ENCODE measurements around the gene MOB3A. TPM values are rescaled to one million over a fixed set of nuclear protein-coding genes. Genes with fewer than 3 reads are reported as not detected.

The MOB3A gene
- polyA plus RNA-seq, 1 donor: 20.8 TPM

DNA sequence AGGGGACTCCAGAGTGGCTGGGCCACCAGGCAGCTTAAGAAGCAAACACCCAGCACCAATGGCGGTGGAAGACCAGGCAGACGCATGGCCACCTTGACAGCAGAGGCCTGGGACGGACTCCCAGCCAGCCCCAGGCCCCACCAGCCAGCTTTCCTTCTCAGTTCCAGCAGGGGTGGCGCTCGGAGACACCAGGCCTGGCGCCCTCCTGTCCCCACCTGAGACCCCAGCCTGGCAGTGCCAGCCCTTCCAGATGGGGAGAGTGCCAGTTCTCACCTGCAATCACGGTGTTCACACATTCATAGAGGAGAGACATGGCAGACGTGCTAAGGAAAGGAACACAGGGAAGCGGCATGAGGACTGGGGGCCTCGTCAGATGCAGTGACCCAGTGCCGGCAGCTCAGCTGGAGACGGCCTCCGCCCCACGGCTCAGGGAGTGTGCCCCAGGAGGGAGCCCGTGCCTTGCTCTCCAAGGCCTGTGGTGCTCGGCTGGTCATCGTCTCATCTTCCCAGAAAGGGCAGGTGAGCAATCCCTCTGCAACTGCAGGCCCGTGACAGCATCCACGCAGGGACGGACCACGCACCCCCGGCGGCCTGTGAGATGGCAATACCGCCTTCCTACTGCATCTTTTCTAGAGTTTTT is 30.9 kb upstream of the MOB3A start:
- H3K9me3 ChIP-seq (ENCODE audit: control insufficient read depth, low read depth, low read length): no peaks in the 10 kb centered on the region
- peaks cover 78% of the 10 kb centered on the region for H3K36me3 ChIP-seq (ENCODE audit: control insufficient read depth, insufficient read depth, low read length)
- no peak for DNase-seq
- no CpG with 5 or more reads among the region's 24 CpGs for WGBS (ENCODE audit: insufficient coverage, low lambda C conversion rate)
- no peak overlapping the region for H3K27ac ChIP-seq (ENCODE audit: low read length)
- H3K4me3 ChIP-seq (ENCODE audit: low read length): no peak overlapping the region
- no peaks in the 10 kb centered on the region for H3K27me3 ChIP-seq (ENCODE audit: control insufficient read depth, insufficient read depth, low read length)
- H3K4me1 ChIP-seq (ENCODE audit: control insufficient read depth, insufficient read depth, low read length): no peaks in the 10 kb centered on the region

DNA sequence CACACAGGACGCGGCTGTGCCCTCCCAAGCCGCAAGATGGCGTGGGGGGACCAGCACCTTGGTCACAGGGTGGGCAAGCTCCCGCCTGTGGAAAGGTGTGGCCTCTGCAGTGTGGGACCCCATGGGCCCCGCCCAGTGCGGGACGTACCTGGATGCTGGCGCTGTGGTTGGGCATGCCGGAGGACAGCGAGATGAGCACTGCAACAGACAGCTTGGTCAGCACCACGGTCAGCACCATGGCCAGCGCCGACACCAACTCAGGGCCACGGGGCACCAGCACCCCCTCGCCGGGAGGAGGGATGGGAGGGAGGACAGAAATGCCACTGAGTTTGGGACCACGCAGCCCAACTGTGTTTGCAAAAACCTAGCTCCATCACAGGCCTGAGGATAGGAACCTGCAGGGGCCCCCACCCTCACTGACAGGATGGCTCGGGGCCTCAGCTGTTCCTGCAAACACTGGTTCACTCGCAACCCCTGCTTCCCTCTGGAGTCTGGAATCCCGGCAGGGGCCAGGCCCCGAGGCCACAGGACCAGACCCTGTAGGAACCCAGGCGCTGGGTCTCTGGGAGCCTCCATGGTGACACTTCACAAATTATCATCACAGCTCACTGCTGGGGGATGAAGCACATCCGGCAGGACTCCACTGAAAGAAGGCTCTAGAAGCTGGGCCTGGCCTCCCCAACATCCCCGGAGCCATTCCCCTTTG is 27.7 kb upstream of the MOB3A start:
- DNase-seq: no peak
- Histone ChIP-seq H3K4me1 (ENCODE audit: control insufficient read depth, insufficient read depth, low read length) (no peaks in the 10 kb centered on the region), H3K36me3 (ENCODE audit: control insufficient read depth, insufficient read depth, low read length) (peaks cover 77% of the 10 kb centered on the region), H3K9me3 (ENCODE audit: control insufficient read depth, low read depth, low read length) (peaks cover 4% of the 10 kb centered on the region), H3K27me3 (ENCODE audit: control insufficient read depth, insufficient read depth, low read length) (no peaks in the 10 kb centered on the region), H3K4me3 (ENCODE audit: low read length) (no peak overlapping the region), H3K27ac (ENCODE audit: low read length) (no peak overlapping the region)
- WGBS (ENCODE audit: insufficient coverage, low lambda C conversion rate): no CpG with 5 or more reads among the region's 25 CpGs

DNA sequence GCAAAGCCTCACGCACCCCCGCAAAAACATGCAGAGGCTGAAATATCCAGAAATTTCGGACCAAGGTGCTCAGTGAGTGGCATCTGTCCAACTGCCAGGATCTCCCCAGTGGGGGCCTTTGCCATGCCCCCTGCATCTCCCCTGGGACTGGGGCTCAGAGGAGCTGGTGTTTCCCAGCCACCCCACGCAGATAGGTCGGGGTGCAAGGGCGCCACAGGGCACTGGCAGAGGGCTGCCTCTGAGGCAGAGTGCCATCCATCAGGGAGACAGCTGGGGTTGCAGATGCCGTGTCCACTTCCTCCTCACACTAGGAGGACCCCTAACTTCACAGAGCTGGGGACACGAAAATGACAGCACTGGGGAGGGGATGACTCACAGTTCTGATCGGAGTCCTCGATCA is 26.9 kb upstream of the MOB3A start:
- Histone ChIP-seq H3K4me3 (ENCODE audit: low read length) (no peak overlapping the region), H3K36me3 (ENCODE audit: control insufficient read depth, insufficient read depth, low read length) (peaks cover 83% of the 10 kb centered on the region), H3K27me3 (ENCODE audit: control insufficient read depth, insufficient read depth, low read length) (no peaks in the 10 kb centered on the region), H3K27ac (ENCODE audit: low read length) (no peak overlapping the region), H3K4me1 (ENCODE audit: control insufficient read depth, insufficient read depth, low read length) (no peaks in the 10 kb centered on the region), H3K9me3 (ENCODE audit: control insufficient read depth, low read depth, low read length) (peaks cover 4% of the 10 kb centered on the region)
- no peak for DNase-seq
- no CpG with 5 or more reads among the region's 10 CpGs for WGBS (ENCODE audit: insufficient coverage, low lambda C conversion rate)

DNA sequence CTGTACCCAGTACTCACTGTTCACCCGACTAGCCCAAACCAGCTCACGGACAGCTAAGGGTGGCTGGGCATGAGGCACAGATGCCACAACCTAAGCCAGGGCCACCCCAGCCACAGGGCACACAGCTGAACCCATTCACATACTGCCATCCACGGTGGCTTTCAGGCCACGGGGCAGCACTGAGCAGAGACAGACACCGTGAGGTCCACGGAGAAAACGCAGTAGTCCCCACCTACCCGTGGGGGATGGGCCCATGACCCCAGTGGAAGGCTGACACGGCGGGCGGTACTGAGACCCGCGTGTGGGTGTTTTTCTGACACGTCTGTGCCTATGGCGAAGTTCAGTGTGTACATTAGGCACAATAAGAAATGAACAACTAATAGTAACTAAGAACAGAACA is 26.1 kb upstream of the MOB3A start:
- no CpG with 5 or more reads among the region's 15 CpGs for WGBS (ENCODE audit: insufficient coverage, low lambda C conversion rate)
- no peaks in the 10 kb centered on the region for H3K4me1 ChIP-seq (ENCODE audit: control insufficient read depth, insufficient read depth, low read length)
- peaks cover 4% of the 10 kb centered on the region for H3K9me3 ChIP-seq (ENCODE audit: control insufficient read depth, low read depth, low read length)
- H3K4me3 ChIP-seq (ENCODE audit: low read length): no peak overlapping the region
- H3K27ac ChIP-seq (ENCODE audit: low read length): no peak overlapping the region
- DNase-seq: no peak
- H3K27me3 ChIP-seq (ENCODE audit: control insufficient read depth, insufficient read depth, low read length): no peaks in the 10 kb centered on the region
- peaks cover 85% of the 10 kb centered on the region for H3K36me3 ChIP-seq (ENCODE audit: control insufficient read depth, insufficient read depth, low read length)

DNA sequence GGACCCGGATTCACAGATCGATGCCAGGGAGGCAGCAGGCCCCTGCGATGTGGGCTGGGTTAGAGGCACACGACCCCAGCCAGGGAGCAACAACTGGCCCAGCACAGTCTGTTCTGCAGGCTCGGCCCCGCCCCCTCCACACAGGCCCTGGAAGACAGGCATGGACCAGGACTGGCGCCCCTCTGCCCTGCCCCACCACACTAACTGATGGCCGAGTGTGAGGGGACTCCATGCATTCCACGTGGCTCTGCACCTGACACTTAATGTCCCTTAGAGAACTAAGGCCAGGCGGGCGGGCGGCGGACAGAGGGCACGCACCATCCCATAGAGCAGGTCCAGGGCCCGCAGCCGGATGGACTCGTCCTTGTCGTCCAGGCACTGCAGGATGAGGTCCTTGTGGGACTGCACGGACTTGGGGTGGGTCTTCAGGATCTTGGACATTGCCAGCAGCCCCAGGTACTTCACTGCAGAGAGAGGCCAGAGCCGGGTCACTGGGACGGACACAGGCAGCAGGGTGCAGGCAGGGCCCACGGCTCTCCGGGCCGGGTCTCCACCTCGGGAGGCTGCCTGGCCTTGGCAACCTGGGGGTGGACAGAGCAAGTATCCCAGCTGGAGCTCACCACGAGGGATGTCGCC is 25.4 kb upstream of the MOB3A start:
- no peaks in the 10 kb centered on the region for H3K4me1 ChIP-seq (ENCODE audit: control insufficient read depth, insufficient read depth, low read length)
- H3K27ac ChIP-seq (ENCODE audit: low read length): no peak overlapping the region
- H3K9me3 ChIP-seq (ENCODE audit: control insufficient read depth, low read depth, low read length): peaks cover 4% of the 10 kb centered on the region
- peaks cover 85% of the 10 kb centered on the region for H3K36me3 ChIP-seq (ENCODE audit: control insufficient read depth, insufficient read depth, low read length)
- no peak overlapping the region for H3K4me3 ChIP-seq (ENCODE audit: low read length)
- no peak for DNase-seq
- H3K27me3 ChIP-seq (ENCODE audit: control insufficient read depth, insufficient read depth, low read length): no peaks in the 10 kb centered on the region
- WGBS (ENCODE audit: insufficient coverage, low lambda C conversion rate): no CpG with 5 or more reads among the region's 27 CpGs

DNA sequence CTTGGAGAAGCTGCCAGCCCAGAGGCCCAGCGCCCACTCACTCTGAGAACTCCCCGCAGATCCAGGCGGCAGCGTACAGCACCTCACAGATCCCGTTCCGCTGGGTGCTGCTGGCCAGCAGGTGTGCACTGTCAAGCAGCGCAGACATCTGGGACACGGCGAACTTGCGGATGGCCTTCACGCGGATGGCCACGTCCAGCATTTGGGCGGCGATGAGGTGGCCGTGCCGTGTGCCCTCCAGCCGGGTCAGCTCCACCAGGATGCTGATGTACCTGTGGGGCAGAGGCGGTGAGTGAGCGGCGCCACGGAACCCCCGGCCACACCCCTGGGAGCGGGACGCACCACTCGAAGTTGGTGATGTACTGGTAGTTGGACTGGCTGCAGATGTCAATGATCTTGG is 24.7 kb upstream of the MOB3A start:
- peaks cover 88% of the 10 kb centered on the region for H3K36me3 ChIP-seq (ENCODE audit: control insufficient read depth, insufficient read depth, low read length)
- no peaks in the 10 kb centered on the region for H3K4me1 ChIP-seq (ENCODE audit: control insufficient read depth, insufficient read depth, low read length)
- H3K9me3 ChIP-seq (ENCODE audit: control insufficient read depth, low read depth, low read length): peaks cover 4% of the 10 kb centered on the region
- H3K27me3 ChIP-seq (ENCODE audit: control insufficient read depth, insufficient read depth, low read length): no peaks in the 10 kb centered on the region
- no CpG with 5 or more reads among the region's 26 CpGs for WGBS (ENCODE audit: insufficient coverage, low lambda C conversion rate)
- no peak for DNase-seq
- no peak overlapping the region for H3K4me3 ChIP-seq (ENCODE audit: low read length)
- no peak overlapping the region for H3K27ac ChIP-seq (ENCODE audit: low read length)

DNA sequence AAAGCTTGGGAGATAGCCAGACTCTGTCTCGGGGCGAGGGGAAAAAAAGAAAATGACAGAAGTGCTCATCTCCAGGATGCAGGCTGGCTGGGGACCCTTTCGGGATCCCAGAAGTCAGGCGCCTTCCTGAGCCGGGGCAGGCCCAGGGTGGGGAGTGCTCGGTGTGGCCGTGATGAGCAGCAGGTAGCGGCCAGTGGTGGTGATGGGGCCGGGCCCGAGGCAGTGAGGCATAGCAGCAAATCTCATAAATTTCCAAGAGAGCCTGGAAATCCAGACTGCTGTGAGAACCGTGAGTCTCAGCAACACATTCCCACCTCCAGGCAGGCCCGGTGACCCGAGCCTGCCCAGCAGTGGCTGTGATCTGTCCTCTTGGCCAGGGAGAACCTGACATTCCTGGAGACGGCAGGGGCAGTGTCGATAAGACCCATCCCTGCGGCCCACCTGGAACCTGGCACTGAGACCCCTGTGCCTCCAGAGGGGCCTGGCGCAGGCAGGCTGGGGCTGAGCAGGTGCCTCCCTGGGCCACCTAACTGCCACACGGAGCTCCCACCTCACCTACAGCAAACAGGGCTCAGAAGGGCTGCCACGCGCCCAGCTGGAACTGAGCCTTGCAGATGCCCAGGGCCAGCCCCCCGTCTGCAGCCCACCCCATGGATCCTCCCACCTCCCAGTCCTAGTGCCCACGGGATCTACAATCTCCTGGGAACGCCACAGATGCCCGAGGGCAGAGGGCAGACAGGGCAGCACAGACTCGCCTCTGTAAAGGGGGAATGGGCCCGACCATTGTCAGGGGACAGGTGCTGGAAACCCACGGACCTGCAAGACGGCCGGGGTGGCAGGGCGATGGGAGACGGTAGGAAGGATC is 24.0 kb upstream of the MOB3A start:
- H3K9me3 ChIP-seq (ENCODE audit: control insufficient read depth, low read depth, low read length): peaks cover 4% of the 10 kb centered on the region
- H3K4me3 ChIP-seq (ENCODE audit: low read length): no peak overlapping the region
- H3K36me3 ChIP-seq (ENCODE audit: control insufficient read depth, insufficient read depth, low read length): peaks cover 90% of the 10 kb centered on the region
- H3K4me1 ChIP-seq (ENCODE audit: control insufficient read depth, insufficient read depth, low read length): no peaks in the 10 kb centered on the region
- WGBS (ENCODE audit: insufficient coverage, low lambda C conversion rate): no CpG with 5 or more reads among the region's 31 CpGs
- DNase-seq: no peak
- H3K27ac ChIP-seq (ENCODE audit: low read length): no peak overlapping the region
- H3K27me3 ChIP-seq (ENCODE audit: control insufficient read depth, insufficient read depth, low read length): no peaks in the 10 kb centered on the region

DNA sequence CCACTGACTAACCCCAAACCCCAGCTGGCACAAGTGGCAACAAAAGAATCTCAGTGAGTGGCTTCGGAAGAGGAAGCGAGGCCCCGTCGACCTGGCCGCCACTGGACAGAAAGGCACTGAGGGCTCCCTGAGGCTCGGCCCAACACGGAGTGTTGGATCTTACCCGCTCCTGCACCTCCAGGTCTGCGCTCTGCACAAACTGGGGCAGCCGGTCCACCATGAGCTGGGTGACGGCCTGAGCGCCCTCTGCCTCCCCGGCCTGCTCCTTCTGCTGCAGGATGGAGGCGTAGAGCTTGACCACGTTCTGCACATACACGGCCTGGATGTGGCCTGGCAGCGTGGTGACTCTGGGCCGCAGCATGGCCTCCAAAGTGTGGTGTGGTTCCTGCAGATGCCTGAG is 22.3 kb upstream of the MOB3A start:
- Histone ChIP-seq H3K36me3 (ENCODE audit: control insufficient read depth, insufficient read depth, low read length) (peaks cover 94% of the 10 kb centered on the region), H3K4me1 (ENCODE audit: control insufficient read depth, insufficient read depth, low read length) (no peaks in the 10 kb centered on the region), H3K27ac (ENCODE audit: low read length) (no peak overlapping the region), H3K9me3 (ENCODE audit: control insufficient read depth, low read depth, low read length) (peaks cover 4% of the 10 kb centered on the region), H3K4me3 (ENCODE audit: low read length) (no peak overlapping the region), H3K27me3 (ENCODE audit: control insufficient read depth, insufficient read depth, low read length) (no peaks in the 10 kb centered on the region)
- no peak for DNase-seq
- no CpG with 5 or more reads among the region's 18 CpGs for WGBS (ENCODE audit: insufficient coverage, low lambda C conversion rate)

DNA sequence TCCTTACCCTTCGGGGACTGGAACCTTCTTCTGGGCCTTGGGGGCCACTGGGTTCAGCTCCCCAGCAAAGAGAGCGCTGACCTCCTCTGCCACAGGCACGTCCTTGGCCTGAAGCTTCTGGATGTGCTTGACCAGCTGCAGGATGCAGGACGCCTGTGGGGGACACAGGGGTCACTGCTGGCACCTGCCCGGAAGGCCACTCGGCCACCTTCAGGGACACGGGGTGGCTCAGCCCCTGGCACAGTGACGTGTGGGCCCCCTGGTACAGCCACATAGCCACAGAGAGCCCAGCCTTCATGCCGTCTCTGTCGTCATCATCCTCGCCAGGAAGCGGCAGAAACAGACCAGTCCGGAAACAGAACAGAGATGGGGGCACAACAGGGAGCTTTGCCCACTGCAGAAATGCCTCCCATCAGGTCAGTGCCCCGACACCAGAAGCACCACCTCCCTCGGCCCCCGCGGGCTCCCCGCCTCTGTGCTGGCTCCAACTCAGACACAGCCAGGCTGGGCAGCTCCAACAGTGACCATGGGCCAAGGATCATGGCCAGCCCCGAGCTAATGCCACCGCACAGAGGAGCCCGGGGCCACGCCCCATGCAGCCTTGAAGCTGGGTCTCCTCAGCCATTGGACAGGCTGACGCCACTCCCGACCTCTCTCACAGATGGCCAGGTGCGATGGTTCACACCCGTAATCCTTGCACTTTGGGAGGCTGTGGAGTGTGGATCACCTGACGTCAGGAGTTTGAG is 21.3 kb upstream of the MOB3A start:
- WGBS (ENCODE audit: insufficient coverage, low lambda C conversion rate): no CpG with 5 or more reads among the region's 27 CpGs
- Histone ChIP-seq H3K36me3 (ENCODE audit: control insufficient read depth, insufficient read depth, low read length) (peaks cover 93% of the 10 kb centered on the region), H3K27me3 (ENCODE audit: control insufficient read depth, insufficient read depth, low read length) (no peaks in the 10 kb centered on the region), H3K27ac (ENCODE audit: low read length) (no peak overlapping the region), H3K9me3 (ENCODE audit: control insufficient read depth, low read depth, low read length) (peaks cover 4% of the 10 kb centered on the region), H3K4me1 (ENCODE audit: control insufficient read depth, insufficient read depth, low read length) (no peaks in the 10 kb centered on the region), H3K4me3 (ENCODE audit: low read length) (no peak overlapping the region)
- no peak for DNase-seq

DNA sequence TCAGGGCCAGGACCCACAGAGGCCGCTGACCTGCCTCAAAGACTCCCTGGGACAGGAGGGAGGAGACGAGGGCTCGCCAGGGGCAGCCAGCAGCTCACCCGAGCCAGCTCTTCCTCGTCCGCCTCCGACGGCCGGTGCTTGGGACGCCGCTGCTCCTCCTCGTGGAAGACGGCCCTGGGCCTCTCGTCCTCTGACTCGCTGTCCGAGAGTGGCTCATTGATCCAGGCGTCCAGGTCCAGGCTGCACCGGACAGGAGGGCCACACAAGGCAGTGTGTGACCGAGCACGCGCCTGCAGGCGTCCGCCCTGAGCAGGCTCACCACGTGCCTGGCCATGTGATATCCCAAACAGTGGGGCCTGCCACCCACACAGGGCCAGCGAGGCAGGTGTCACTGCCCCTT is 20.4 kb upstream of the MOB3A start:
- Histone ChIP-seq H3K4me1 (ENCODE audit: control insufficient read depth, insufficient read depth, low read length) (no peaks in the 10 kb centered on the region), H3K9me3 (ENCODE audit: control insufficient read depth, low read depth, low read length) (peaks cover 4% of the 10 kb centered on the region), H3K4me3 (ENCODE audit: low read length) (no peak overlapping the region), H3K27ac (ENCODE audit: low read length) (no peak overlapping the region), H3K36me3 (ENCODE audit: control insufficient read depth, insufficient read depth, low read length) (peaks cover 93% of the 10 kb centered on the region), H3K27me3 (ENCODE audit: control insufficient read depth, insufficient read depth, low read length) (no peaks in the 10 kb centered on the region)
- WGBS (ENCODE audit: insufficient coverage, low lambda C conversion rate): no CpG with 5 or more reads among the region's 25 CpGs
- no peak for DNase-seq
